ENCODE measurements around the gene FASN.

Gene FASN

DNA sequence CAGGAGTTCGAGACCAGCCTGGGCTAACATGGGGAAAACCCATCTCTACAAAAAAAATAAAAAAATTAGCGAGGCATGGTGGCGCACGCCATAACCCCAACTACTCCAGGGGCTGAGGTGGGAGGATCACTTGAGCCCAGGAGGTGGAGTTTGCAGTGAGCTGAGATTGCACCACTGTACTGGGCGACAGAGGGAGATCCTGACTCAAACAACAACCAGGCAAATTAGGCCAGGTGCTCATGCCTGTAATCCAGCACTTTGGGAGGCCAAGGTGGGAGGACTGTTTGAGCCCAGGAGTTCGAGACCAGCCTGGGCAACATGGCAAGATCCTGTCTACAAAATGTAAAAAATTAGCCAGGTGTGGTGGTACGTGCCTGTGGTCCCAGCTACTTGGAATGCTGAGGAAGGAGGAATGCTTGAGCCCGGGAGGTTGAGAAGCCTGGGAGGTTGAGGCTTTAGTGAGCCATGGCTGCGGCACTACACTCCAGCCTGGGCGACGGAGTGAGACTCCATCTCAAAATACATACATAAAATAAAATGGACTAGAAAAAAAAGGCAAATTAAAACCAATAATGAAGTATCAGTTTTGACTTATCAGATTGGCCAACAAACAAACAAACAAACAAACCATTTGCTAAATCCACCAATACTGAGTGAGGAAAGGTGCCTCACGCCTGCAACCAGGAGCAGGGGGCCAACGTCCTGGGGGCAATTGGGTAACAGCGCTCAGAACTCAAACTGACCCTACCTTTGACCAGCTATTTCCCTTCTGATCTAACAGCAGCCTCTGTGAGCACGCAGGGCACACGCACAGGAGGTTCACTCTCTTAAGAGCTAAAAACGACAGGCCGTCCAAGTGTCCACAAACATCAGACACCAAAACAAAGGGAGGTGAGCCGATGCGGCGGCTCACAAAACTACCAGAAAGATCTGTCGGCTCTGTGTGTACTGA, 19.4 kb upstream of the FASN start:
- DNase-seq: no peak

DNA sequence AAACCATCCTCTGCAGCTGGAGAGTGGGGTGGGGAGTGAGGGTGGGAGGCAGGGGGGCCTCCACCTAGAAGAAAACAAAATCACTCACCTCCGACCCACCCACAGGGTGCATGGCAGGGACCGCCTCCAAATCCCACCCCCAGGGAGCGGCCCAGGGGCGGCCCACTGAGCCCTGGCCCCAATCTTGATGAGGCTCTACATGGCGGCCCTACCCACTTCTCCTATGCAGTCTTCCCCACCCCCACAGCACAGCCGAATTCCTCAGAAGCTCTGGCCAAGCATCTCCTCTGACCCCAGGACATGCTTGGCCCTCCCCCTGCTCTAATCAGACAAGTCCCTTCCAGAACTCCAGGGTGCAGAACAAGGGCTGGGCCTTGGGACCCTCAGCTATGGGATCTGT, 18.2 kb upstream of the FASN start:
- DNase-seq: no peak

DNA sequence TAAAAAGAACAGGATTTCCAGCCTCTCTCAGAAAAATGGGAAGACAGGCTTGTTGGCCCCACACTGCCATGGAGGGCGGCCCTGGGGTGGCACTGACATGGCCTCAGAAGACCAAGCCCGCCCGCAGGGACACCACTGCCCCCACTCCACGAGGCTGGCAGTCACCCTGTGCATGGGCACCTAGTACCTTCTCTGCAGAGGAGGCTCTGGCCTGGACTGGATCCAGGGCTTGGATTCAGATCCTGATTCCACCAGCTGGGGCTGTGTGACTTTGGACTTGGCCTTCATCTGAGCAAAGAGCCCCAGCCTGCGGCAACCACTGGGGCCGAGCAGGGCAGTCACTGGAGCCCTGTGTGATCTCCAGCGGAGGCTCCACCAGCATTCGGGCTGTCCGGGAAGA, 16.8 kb upstream of the FASN start:
- no peak for DNase-seq

DNA sequence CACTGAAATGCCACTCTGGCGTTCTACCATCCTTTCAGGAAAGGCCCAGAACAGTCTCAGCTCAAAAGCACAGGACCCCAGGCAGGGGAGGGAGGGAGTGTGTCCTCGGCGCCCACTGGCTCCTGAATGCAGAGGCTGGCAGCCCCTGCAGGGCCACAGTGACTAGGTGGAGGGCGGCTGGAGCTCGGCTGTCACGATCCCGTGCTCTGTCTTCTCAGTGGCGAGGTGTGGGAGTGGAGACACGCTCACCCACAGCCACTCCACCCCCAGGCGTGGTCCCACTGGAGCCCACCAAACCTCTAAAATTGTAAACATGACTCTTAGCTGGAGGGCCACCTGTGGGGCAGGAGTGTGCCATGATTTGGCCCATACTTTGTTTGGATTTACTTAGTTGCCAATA, 16.4 kb upstream of the FASN start:
- DNase-seq: no peak

DNA sequence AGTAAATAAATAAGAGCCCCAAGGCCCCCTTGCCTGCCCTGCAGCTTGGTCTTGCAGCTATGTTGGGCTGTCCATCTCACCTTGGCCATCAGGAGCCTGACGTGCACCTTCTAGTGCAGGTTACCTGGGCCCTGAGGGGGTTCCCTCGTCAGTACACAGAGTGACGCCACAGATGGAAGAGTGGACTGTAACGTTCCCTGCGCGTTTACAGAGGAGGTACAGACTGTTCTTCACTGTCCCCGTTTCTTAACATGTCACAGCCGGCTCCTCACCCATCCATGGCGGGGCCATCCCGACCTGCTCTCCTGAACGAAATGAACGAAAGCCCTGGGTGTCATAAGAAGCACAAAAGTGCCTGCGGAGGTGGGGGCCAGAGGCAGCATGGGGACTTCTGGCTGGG, 15.9 kb upstream of the FASN start:
- no peak for DNase-seq

DNA sequence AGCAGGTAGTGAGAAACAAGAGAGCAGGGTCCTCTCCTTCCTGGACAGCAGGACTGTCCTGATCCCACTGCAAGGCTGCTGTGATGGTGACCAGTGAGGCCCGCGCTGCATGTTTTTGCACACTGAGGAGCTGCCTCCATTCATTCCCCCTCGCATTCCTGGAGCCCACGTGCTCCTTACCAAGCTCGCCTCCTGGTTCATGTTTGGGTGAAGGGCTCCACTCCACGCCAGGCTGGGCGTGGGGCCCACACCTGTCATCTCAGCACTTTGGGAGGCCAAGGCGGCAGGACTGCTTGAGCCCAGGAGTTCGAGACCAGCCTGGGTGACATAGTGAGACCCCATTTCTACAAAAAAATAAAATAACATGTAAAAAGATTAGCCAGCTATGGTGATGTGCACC, 15.4 kb upstream of the FASN start:
- DNase-seq: no peak

DNA sequence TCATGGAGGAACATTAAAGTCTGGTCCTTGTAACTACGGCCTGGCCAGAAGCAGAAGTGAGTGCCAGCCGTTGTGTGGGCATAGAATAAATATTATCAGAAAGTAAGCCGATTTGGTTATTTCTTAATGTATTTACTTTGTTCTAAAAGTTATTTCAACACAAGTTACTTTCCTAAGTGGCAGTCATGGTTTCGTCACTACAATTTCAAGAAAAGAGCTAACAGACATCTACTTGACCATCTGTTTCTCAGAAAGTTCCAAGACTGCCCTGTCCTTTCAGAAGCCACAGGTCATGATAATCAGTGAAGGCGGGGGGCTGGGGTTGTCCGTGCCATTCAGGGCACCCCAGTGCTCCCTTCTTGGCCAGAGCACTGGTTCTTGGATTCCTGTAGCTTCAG, 14.9 kb upstream of the FASN start:
- no peak for DNase-seq

DNA sequence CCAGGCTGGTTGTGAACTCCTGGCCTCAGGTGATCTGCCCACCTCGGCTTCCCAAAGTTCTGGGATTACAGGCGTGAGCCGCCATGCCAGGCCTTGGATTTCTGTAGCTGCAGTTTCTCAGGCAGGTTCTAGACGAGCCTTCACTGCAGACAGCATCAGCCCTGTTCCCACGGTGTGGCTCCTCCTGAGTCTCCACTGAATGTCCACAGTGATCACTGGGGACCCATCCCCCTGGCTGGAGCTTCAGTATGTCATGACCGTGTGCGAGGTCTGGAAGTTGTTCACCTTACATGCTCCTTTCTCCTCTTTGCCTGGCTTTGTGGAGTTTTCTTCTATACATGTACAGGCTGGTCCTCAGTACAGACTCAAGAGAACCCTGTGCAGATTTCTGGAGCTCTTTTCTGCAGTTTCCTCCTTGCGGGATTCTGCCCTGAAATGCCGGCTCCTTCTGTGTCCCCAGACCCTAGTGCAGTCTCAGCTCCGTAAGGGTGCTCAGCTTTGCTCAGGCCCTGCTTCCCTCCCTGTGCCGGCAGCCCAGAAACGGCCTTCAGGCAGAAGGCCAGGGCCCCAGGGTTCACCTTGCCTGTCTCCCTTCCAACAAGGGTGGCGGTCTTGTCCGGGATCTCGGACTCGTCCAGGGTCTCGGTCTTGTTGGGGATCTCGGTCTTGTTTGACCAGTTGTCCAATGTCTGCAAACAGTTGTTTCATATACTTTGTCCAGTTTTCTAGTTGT, 14.3 kb upstream of the FASN start:
- DNase-seq: no peak

DNA sequence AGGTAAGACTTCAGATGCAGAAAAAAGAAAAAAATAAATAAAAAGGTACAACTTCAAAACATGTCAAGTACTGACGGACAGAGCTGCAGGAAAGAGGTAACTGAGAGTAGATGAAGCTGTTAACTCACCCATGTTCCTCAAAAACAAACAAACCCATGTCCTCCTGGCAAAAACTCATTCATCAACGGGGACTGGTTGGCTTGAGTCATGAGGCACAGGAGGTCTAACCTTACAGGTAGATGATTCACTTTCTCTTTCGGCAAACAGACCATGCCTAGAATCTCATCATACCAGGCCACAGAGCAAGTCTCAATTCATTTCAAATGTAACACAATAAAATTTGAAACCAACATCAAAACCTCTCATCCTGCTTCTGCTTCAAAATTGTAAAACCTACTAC, 12.3 kb upstream of the FASN start:
- no peak for DNase-seq

DNA sequence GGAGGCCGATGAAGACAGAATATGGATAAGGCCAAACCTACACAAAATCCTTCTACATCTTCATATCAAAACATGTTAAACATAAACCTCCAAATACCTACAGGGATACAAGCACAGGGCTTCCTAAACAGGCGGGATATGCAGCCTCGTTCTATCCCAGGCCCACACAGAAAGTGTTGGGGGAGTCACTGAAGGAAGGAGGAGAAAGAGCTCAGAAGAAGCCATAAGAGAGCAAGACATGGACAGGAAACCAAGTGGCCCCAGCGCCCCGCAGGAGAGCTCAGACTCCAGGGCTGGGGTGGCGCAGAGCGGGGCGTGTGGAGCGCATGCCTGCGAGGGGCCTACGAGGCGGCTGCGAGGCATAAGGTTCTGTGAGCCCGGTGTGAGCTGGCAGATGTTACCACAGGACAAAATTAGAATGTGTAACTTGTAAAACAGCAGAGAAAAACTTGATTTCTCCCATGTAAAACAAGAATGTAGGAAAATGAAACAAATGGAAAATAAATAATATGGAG, 11.0 kb upstream of the FASN start:
- DNase-seq: no peak

DNA sequence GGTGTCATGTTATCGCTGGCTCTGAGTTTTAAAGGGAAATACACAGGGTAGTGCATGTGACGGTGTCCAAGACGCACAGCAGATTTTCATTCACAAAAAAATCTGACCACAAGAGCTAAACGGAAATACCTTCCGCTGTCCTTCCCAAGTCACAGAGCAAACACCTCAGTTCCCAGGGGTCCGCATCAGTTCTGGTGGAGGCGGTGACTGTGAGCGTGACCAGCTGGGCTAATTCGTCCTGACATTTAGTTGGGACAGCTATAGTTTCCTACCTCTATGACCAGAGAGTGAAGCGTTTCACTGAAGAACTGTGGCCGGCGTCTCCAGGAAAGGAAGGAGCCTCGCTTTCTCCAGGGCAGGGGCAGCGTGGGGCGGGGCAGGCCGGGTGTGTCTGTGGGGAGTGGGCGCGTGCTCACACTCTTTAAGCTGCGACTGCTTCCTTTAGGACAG, 10.5 kb upstream of the FASN start:
- DNase-seq: no peak

DNA sequence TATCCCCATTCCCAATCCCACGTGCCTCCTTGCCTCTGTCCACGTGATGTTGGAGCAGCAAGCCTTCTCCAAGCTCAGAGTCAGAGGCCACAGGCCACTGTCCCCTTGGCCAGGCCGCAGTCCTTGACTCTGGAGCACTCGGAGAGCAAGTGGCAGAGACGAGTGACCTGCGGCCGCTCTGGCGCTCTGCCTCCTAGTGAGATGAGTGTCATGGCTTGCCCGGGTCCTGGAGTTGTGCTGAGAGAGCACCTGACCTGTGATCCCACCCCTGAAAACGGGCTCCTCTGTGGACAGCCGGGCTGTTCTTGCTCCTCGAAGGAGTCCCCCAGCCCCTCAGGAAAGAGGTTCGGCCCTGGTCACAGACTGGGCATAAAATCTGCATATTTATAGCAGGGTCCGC, 10.0 kb upstream of the FASN start:
- no peak for DNase-seq

DNA sequence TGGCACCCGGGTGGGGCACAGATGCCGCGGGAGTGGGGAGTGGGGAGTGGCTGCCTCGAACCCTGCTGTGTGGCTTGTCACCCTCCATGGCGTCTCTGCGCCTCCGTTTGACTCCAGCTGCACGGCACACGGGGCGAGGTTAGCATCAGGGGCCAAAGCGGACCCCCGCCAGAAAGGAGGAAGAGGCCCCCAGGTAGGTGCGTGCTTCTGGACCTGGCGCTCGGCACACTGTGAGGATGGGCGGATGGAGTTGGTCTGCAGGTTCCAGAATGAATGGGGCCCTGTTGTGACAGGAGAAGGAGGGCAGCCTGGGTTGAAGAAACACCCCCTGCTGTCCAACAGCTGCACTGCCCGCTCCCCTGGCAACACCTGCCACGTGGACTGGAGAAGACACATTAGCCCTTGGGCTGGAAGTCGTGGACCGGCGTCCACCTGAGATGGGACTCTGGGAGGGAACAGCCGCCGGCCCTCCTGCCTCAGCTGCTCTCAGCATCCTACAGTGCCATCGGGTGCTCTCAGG, 9.4 kb upstream of the FASN start:
- no peak for DNase-seq

DNA sequence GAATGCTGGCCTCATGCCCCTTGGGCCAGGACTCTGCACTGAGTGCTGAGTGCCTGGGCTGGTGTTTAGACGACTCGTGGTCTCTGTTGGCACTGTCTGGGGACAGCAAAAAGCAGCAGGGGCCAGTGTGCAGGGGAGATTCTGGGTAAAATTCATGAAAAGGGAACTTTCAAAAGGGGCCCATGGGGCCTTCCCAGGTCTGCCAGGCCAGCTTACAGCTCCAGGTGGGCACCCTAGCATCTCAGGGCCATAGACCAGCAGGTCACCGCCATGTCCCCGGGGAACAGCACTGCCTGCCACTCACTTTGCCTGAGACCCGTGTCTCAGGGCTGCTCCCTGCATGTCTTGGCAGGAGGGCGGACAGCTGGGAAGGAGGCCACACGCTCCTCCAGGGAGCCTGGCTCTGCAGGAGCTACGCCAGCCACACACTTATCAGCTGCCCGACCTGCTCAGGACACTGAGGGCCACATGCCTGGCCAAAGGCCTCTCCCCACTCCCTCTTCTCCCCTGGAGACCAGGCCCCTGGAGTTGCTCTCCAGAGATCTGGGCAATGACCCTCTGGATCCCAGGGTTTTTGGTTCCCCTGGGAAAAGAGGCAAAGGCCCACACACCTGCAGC, 8.8 kb upstream of the FASN start:
- DNase-seq: no peak

DNA sequence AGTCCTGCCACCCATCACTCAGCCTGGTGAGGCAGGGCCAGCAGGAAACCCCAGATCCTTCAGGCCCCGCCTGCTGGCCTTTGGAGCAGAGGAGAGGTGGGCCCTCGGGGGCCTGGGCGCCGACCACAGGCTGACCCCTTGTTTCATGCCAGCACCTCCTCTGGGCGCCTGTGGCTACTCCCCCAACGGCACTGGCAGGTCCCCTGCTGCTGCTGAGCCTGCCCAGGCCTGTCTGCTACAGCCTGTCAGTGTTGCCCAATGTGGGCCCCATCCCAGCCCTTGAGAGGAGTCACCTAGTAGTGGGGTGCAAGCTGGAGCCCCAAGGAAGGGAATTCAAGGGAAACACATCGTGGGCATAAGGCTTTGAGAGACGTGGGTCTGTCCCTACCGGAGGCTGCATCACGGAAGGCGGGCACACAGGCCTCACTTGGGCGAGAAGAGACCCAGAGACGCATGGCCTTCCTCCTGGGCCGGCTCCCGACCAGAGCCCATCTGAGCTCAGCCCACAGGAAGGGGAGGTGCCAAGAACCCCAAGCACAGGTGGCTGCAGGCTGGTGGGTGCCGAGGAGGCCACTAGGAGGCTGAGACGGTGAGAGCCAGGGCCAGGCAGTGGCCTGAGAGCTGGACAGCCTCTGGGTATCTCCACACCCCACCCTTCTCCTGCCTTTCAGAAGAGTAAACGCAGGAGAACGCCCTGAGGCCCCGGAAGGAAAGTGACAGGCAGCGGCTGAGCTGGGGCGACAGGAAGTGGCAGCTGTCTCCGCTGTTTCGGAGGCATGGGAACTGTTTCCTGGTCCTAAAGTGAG, 8.0 kb upstream of the FASN start:
- DNase-seq: peak; percentile 50

DNA sequence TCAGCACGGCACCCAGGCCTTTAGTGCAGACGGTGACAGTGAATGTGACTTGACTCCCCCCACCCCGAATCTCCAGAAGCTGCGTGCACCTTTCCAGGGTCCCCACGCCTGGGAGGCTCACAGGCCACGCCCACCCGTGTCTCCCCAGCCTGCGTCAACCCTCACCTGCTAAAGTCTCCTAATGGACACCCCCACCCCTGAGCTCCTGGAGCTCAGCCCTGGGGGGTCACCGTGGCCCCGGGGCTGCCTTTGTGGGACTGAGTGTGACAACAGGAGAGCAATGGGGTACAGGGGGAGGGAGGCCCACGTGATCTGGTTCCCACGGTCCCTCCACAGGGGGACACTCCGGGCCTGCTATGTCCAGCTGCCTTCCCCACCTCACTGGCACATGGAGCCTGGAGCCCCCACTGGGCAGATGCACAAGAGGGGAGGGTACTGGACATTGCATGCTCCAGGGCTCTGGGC, 7.4 kb upstream of the FASN start:
- DNase-seq: no peak

DNA sequence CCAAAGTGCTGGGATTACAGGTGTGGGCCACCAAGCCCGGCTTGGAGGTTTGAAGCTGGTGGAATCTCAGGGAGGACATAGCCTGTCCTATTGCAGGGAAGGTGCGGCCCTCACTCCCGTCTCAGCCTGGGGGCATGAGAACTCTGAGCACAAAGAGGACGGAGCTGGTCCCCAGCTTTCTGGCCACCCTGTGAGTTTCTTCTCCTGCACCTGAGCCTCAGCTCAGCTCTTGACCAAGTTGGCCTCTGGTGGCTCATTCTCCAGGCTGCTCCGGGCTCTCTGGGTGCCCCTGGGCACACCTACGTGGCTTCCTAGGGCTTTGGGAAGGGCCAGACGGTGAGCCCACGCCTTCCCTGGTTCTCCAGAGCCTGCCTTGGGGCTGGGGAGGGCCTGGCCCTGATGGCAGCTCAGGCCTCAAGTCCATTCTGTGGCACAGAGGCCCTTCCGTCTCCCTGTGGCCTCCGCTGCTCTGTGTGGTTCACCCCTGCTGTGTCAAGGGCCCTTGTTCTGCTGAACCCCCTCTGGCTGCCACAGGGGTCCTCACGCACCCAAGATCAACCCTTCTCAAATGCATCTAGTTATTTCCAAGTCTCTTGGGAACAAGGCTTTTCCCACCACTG, 6.9 kb upstream of the FASN start:
- no peak for DNase-seq

DNA sequence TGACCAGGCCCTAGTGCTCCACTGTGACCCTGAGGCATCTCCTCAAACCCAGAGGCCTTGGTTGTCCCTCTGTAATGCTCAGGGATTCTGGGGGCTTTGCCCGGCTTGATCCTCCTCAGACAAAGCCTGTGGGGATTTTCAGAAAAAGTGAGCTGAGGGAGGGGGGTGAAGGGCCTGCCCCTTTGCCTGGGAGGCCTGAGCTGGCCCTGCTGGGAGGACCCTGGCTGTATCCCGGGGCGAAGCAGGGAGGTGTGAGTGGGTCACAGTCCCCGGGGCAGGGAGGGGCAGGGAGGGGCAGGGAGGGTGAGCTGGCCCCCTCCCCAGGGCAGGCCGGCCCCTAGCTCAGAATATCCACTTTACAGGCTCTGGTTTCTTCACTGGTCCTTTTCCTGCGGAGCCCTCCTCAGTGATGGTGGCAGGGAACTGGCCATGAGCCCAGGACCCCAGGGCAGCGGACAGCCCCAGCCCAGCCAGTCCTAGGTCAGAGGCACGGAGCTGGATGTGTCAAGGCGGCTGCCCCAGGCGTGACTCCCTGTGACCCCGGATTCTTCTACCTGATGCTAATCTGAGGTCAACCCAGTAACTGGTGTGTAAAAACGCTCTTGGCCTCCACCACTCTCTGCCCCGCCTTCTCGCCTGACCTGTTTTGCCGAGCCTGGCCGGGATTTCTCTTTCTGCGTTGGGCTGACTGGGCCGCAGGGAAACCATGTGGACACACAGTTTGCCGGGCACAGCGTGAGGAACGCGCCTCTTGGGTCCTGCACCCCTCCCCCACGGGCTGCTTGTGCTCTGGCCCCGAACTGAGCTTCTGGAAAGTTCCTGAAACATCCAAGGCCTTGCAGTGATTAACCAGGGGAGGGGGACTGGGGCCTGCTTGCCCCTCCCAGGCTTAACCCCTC, 5.8 kb upstream of the FASN start:
- DNase-seq: no peak

DNA sequence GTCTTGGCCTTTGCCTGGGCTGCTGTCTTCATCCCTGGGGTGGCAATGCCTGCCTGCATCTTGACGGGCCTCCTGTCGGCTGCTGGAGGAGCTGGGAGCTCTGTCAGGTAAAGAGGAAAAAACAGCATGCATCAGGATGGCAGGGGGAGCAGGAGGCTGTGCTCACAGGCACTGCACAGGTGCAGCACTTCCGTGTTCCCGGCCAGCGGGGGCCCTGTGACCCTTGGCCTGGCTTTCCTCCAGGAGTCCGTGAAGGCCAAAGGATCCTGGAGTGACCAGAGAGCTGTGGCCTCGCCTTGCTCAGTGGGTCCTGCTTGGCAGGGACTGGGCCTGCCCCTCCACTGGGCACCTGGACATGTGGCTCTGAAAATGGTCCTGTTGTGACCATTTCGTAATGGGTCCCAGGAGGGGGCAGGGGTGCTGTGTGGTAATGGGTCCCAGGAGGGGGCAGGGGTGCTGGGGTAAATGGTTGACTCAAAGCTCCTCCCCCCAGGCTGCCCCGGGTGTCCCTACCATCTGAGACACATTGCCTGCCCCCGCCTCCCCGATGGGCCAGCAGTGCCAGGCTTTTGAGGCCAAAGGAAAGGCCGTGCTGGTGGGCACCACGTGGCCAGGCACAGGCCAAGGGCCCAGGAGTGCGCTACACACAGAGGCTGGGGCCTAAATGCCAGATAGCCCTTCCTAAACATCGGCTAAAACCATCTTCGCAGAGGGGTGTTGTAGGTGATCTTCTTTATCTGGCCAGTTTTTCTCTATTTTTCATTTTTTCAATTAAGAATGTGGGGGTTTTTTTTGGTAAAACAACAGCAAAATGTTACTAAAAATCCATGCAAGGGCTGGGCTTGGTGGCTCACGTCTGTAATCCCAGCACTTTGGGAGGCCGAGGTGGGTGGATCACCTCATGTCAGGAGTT, 4.0 kb upstream of the FASN start:
- DNase-seq: no peak

DNA sequence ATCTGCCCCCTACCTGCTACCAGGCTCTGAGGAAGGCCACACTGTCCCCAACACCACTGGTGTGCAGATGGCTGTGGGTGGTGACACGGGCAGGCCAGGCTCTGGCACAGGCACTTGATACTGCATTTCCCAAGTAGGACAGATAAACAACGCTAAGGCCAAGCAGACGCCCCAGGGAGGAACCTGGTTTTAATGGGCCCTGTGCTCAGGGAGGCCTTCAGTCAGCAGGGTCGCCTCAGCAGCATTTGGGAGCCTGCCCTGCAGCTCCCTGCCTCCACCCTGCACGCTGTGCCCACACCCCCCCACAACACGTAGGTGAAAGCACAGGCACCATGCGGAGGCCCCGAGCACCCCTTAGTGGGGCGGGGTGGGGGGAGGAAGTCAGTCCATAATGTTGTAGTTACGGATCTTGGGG, 3.3 kb upstream of the FASN start:
- DNase-seq: no peak

Measured in activated CD8-positive, alpha-beta memory T cell treated with anti-CD3 and anti-CD28 coated beads, Interleukin-2, amount 50 U/mL, for 4 hours (primary cell).